ENCODE data around the gene KRTAP29-1.

The KRTAP29-1 gene

GRCh38 chr17:41254861-41255260 is 47.8 kb downstream of the KRTAP29-1 start:
- no peak for TF ChIP-seq CTCF (IDR thresholded peaks at IDR 0.05; ENCODE audit: borderline replicate concordance, insufficient read depth, low read depth, low read length)
- H3K4me3 ChIP-seq (ENCODE audit: low read depth, low read length) = no peak overlapping the region

Measured in GM12875 (cell line).